ENCODE measurements around the gene RASGEF1C. TPM values are rescaled to one million over a fixed set of nuclear protein-coding genes. Genes with fewer than 3 reads are reported as not detected.

Gene RASGEF1C
- total and polyA plus RNA-seq, 10 of the 15 experiments (the other 5 are each of a cell fraction or from before 2014, with no cell fraction given), result not detected

GRCh38 chr5:180118391-180118791, 90.6 kb downstream of the RASGEF1C start:
- H4K20me1 ChIP-seq (ENCODE audit: control insufficient read depth, insufficient read depth), result no peaks in the 10 kb centered on the region
- FAIRE-seq (no peak), ATAC-seq (no peak), DNase-seq (ENCODE audit: low read depth, low spot score) (no peak)
- no peaks in the 10 kb centered on the region for H3K36me3 ChIP-seq (ENCODE audit: control insufficient read depth in 2 of 2, insufficient read depth in 2 of 2, low read length in 1 of 2)
- no peak overlapping the region for H3K27ac ChIP-seq (ENCODE audit: control insufficient read depth, insufficient read depth)
- no peaks in the 10 kb centered on the region for H3K27me3 ChIP-seq (replicated peaks in 1 of 2; ENCODE audit: control insufficient read depth in 2 of 2, insufficient read depth in 2 of 2, low read length in 1 of 2)
- no peak overlapping the region for H3K4me2 ChIP-seq (ENCODE audit: control insufficient read depth, insufficient read depth)
- H3K9me3 ChIP-seq (replicated peaks; ENCODE audit: control insufficient read depth, insufficient read depth, low read length), result no peaks in the 10 kb centered on the region
- no peak overlapping the region for H3K4me3 ChIP-seq
- in situ Hi-C loops (cut with MboI), result no loop called here
- no peak overlapping the region for H3K9ac ChIP-seq (ENCODE audit: control insufficient read depth, insufficient read depth, low read length)
- intact Hi-C loops (cut with micrococcal nuclease; ENCODE audit: unreplicated experiment), result no loop called here
- TF ChIP-seq CUX1 (IDR thresholded peaks at IDR 0.05; ENCODE audit: insufficient replicate concordance, low read depth, low read length) (no peak), BRCA1 (IDR thresholded peaks at IDR 0.05; ENCODE audit: low read depth, low read length) (no peak), MAX (IDR thresholded peaks at IDR 0.05; ENCODE audit: low read depth, low read length) (no peak), REST (IDR thresholded peaks at IDR 0.05; ENCODE audit: low read depth, low read length) (no peak), ESRRA (IDR thresholded peaks at IDR 0.05; ENCODE audit: low read length) (no peak), JUNB (IDR thresholded peaks at IDR 0.05) (no peak), RCOR1 (conservative IDR thresholded peaks at IDR 0.05; ENCODE audit: low read depth, low read length) (no peak)
- CTCF ChIA-PET, result interaction anchor here (0.6 kb wide), 2 partner anchors 216 to 335 kb away, joined by 3 to 4 read pairs; no protein-coding TSS in a partner anchor
- RAD21 ChIA-PET (ENCODE audit: unreplicated experiment), result no interaction called here
- POLR2A ChIA-PET, result no interaction called here
- no peaks in the 10 kb centered on the region for H3K4me1 ChIP-seq (ENCODE audit: control insufficient read depth, insufficient read depth, low read length)
- 67% methylated on average over 14 of the region's 14 CpGs for WGBS (ENCODE audit: insufficient coverage, insufficient replicate concordance, low lambda C conversion rate, missing lambda C conversion rate)
- H3K79me2 ChIP-seq (ENCODE audit: control insufficient read depth, insufficient read depth, low read length), result no peaks in the 10 kb centered on the region
- SMC1A ChIA-PET (ENCODE audit: uncharacterized antibody, unreplicated experiment), result no interaction called here
- no peak overlapping the region for H2AFZ ChIP-seq (ENCODE audit: control insufficient read depth, low read depth, low read length)
- BruUV-seq (replicated peaks), result no TSS peak

Data from GM12878 (cell line).